MCF 10A (cell line): ENCODE data around the gene C1QTNF6. TPM values are rescaled to one million over a fixed set of nuclear protein-coding genes. Genes with fewer than 3 reads are reported as not detected.
"Not testable (repeated sequence)": the region's sequence is repeated elsewhere in the genome, so short reads cannot be mapped to it uniquely, and the experiment has no call there.

Source experiments
- BruUV-seq: library from RNA; stranded (reverse); fragments of 400-500 nt; replicated peaks from 2 replicates; lab custom pipeline; 2021; lab: Mats Ljungman, UMichigan
- CTCF ChIA-PET: fragments of 300-600 bp; sonication (Branson Sonifier 250); formaldehyde crosslinking; extraction: SDS; loops from one replicate; lab custom pipeline; 2021; ENCODE audit warnings: antibody characterized with exemption, inconsistent platforms; lab: Yijun Ruan, JAX
- POLR2A ChIA-PET: fragments of 300-600, 350-650 bp; sonication (Branson Sonifier 250); formaldehyde crosslinking; extraction: SDS; loops from one replicate; lab custom pipeline; 2020; ENCODE audit warnings: antibody characterized with exemption, inconsistent platforms; lab: Yijun Ruan, JAX
- DNase-seq: peaks from one replicate; pipeline ENCODE4 v3.0.0-alpha.2; 2018; ENCODE audit not compliant: unreplicated experiment
- H3K27ac Mint-ChIP-seq: one replicate; pipeline ENCODE4 v1.8.0; 2022; ENCODE audit warnings: mild to moderate bottlenecking, low read depth, mixed read lengths; ENCODE audit not compliant: unreplicated experiment
- H3K27me3 Mint-ChIP-seq: one replicate; pipeline ENCODE4 v1.8.0; 2022; ENCODE audit warnings: mixed read lengths; ENCODE audit not compliant: insufficient read depth, unreplicated experiment
- H3K36me3 Mint-ChIP-seq: one replicate; pipeline ENCODE4 v1.8.0; 2022; ENCODE audit warnings: mild to moderate bottlenecking, moderate library complexity, mixed read lengths; ENCODE audit not compliant: insufficient read depth, unreplicated experiment
- H3K4me1 Mint-ChIP-seq: one replicate; pipeline ENCODE4 v1.8.0; 2022; ENCODE audit warnings: mixed read lengths; ENCODE audit not compliant: insufficient read depth, unreplicated experiment
- H3K4me3 Mint-ChIP-seq: one replicate; pipeline ENCODE4 v1.8.0; 2022; ENCODE audit warnings: mild to moderate bottlenecking, moderate library complexity, mixed read lengths; ENCODE audit not compliant: unreplicated experiment
- H3K9me3 Mint-ChIP-seq: one replicate; pipeline ENCODE4 v1.8.0; 2022; ENCODE audit warnings: mixed read lengths; ENCODE audit not compliant: unreplicated experiment
- intact Hi-C: fragments of 100-400 bp; cut with micrococcal nuclease; formaldehyde crosslinking; loops from 2 replicates; pipeline ENCODE4 v1.14.1; 2022
- total RNA-seq: library from RNA; stranded (reverse); gene quantifications from 2 replicates; pipeline ENCODE4 v1.2.3, GENCODE V29; 2022
- TF ChIP-seq, protein P1 (sequence below): fragments of 200-600 bp; IDR thresholded peaks from one replicate; pipeline ENCODE4 v1.8.0; 2022; ENCODE audit warnings: antibody characterized with exemption, mild to moderate bottlenecking; ENCODE audit not compliant: unreplicated experiment

Gene C1QTNF6
- total RNA-seq, 1 experiment from 2014 or later: 6.6 TPM

- no peak overlapping the region for H3K4me3 Mint-ChIP-seq
- TF ChIP-seq, protein P1, sequence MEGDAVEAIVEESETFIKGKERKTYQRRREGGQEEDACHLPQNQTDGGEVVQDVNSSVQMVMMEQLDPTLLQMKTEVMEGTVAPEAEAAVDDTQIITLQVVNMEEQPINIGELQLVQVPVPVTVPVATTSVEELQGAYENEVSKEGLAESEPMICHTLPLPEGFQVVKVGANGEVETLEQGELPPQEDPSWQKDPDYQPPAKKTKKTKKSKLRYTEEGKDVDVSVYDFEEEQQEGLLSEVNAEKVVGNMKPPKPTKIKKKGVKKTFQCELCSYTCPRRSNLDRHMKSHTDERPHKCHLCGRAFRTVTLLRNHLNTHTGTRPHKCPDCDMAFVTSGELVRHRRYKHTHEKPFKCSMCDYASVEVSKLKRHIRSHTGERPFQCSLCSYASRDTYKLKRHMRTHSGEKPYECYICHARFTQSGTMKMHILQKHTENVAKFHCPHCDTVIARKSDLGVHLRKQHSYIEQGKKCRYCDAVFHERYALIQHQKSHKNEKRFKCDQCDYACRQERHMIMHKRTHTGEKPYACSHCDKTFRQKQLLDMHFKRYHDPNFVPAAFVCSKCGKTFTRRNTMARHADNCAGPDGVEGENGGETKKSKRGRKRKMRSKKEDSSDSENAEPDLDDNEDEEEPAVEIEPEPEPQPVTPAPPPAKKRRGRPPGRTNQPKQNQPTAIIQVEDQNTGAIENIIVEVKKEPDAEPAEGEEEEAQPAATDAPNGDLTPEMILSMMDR: no peak
- DNase-seq: no peak
- no peaks in the 10 kb centered on the region for H3K36me3 Mint-ChIP-seq
- H3K27ac Mint-ChIP-seq: no peak overlapping the region
- ChIA-PET POLR2A (no interaction called here), CTCF (interaction anchor here (0.6 kb wide), 1 partner anchor 37 kb away, joined by 3 read pairs; no protein-coding TSS in a partner anchor)
- no peaks in the 10 kb centered on the region for H3K9me3 Mint-ChIP-seq
- BruUV-seq: no TSS peak
- no peaks in the 10 kb centered on the region for H3K4me1 Mint-ChIP-seq
- intact Hi-C loops: no loop called here
- H3K27me3 Mint-ChIP-seq: no peaks in the 10 kb centered on the region
These were observed 16.1 kb upstream of the C1QTNF6 start for GRCh38 chr22:37204045-37204655.

GRCh38 chr22:37203354-37204044 lies 15.5 kb upstream of the C1QTNF6 start:
- no peaks in the 10 kb centered on the region for H3K9me3 Mint-ChIP-seq
- no peak overlapping the region for H3K4me3 Mint-ChIP-seq
- H3K36me3 Mint-ChIP-seq: no peaks in the 10 kb centered on the region
- no peak overlapping the region for H3K27ac Mint-ChIP-seq
- H3K4me1 Mint-ChIP-seq: no peaks in the 10 kb centered on the region
- ChIA-PET POLR2A (no interaction called here), CTCF (no interaction called here)
- TF ChIP-seq, protein P1: no peak
- DNase-seq: no peak
- intact Hi-C loops: no loop called here
- BruUV-seq: no TSS peak
- no peaks in the 10 kb centered on the region for H3K27me3 Mint-ChIP-seq

- no peak for DNase-seq
- Mint-ChIP-seq H3K36me3 (no peaks in the 10 kb centered on the region), H3K27me3 (no peaks in the 10 kb centered on the region), H3K9me3 (no peaks in the 10 kb centered on the region), H3K27ac (no peak overlapping the region), H3K4me1 (peaks cover 7% of the 10 kb centered on the region), H3K4me3 (no peak overlapping the region)
- TF ChIP-seq, protein P1: no peak
- ChIA-PET POLR2A (no interaction called here), CTCF (interaction anchor here (0.7 to 0.9 kb wide), 2 partner anchors 86 to 197 kb away, joined by 3 to 5 read pairs; no protein-coding TSS in a partner anchor)
- intact Hi-C loops: no loop called here
- BruUV-seq: no TSS peak
These were observed 14.7 kb upstream of the C1QTNF6 start for GRCh38 chr22:37202716-37203115.

GRCh38 chr22:37202001-37202555 lies 14.0 kb upstream of the C1QTNF6 start:
- Mint-ChIP-seq H3K27ac (no peak overlapping the region), H3K36me3 (no peaks in the 10 kb centered on the region), H3K9me3 (no peaks in the 10 kb centered on the region), H3K27me3 (no peaks in the 10 kb centered on the region), H3K4me1 (peaks cover 13% of the 10 kb centered on the region), H3K4me3 (no peak overlapping the region)
- no TSS peak for BruUV-seq
- DNase-seq: no peak
- POLR2A ChIA-PET: interaction anchor here (1.0 kb wide), 1 partner anchor 674 kb away, joined by 3 read pairs; no protein-coding TSS in a partner anchor
- intact Hi-C loops: no loop called here
- TF ChIP-seq, protein P1: no peak
- CTCF ChIA-PET: interaction anchor here (0.6 to 1.5 kb wide), 5 partner anchors 36 to 197 kb away, joined by 3 to 6 read pairs (median 5); no protein-coding TSS in a partner anchor

- H3K27me3 Mint-ChIP-seq, BruUV-seq, DNase-seq, H3K9me3 Mint-ChIP-seq, H3K27ac Mint-ChIP-seq, intact Hi-C loops, H3K4me3 Mint-ChIP-seq, H3K36me3 Mint-ChIP-seq: not testable (repeated sequence)
- POLR2A ChIA-PET: interaction anchor here (1.0 kb wide), 1 partner anchor 673 kb away, joined by 3 read pairs; no protein-coding TSS in a partner anchor
- H3K4me1 Mint-ChIP-seq: peaks cover 19% of the 10 kb centered on the region
- CTCF ChIA-PET: interaction anchor here (1.1 to 2.6 kb wide), 3 partner anchors 9 to 35 kb away, joined by 3 to 14 read pairs (median 6); no protein-coding TSS in a partner anchor
These were observed 13.4 kb upstream of the C1QTNF6 start for GRCh38 chr22:37201443-37201820.
